Fibroblast of lung (primary cell): Measurements from ENCODE around the gene ETV6. TPM values are rescaled to one million over a fixed set of nuclear protein-coding genes. Genes with fewer than 3 reads are reported as not detected.

Experiments
- DNase-seq, 2 donors: peaks; one replicate each; pipeline versions ENCODE4 v3.0.0 to v3.0.0-alpha.2; 2010; ENCODE audit warnings: low read depth in 2 of 2
- H2AFZ ChIP-seq: 2 replicates; pipeline ENCODE4 v1.5.1; 2012; ENCODE audit warnings: low read length, control low read depth, inconsistent platforms
- H3K27ac ChIP-seq: 2 replicates; pipeline ENCODE4 v1.5.1; 2011; ENCODE audit warnings: low read length, control low read depth; ENCODE audit not compliant: insufficient read depth
- H3K27me3 ChIP-seq: 2 replicates; pipeline ENCODE4 v1.5.1; 2011; ENCODE audit warnings: mild to moderate bottlenecking, low read length; ENCODE audit not compliant: control insufficient read depth, insufficient read depth
- H3K36me3 ChIP-seq: 2 replicates; pipeline ENCODE4 v1.5.1; 2011; ENCODE audit warnings: low read length; ENCODE audit not compliant: control insufficient read depth, insufficient read depth
- H3K4me1 ChIP-seq: 2 replicates; pipeline ENCODE4 v1.5.1; 2011; ENCODE audit warnings: low read length; ENCODE audit not compliant: control insufficient read depth, insufficient read depth; ENCODE audit errors: extremely low read depth
- H3K4me2 ChIP-seq: 2 replicates; pipeline ENCODE4 v1.5.1; 2011; ENCODE audit warnings: low read length, control low read depth; ENCODE audit not compliant: insufficient read depth; ENCODE audit errors: extremely low read depth
- H3K4me3 ChIP-seq, 4 experiments: fragments of 200-600 bp in 1 of 4; sonication (generic) in 1 of 4; replicated peaks in 1 of 4; 2 replicates each; pipeline ENCODE4 v1.5.1; 2011 to 2016; ENCODE audit warnings: low read length in 4 of 4, low read depth in 3 of 4, mild to moderate bottlenecking in 3 of 4, control low read depth in 2 of 4, inconsistent platforms in 1 of 4, mixed read lengths in 1 of 4; ENCODE audit not compliant: insufficient read depth in 1 of 4; ENCODE audit errors: control extremely low read depth in 1 of 4
- H3K79me2 ChIP-seq: 2 replicates; pipeline ENCODE4 v1.5.1; 2012; ENCODE audit warnings: mild to moderate bottlenecking, low read length, inconsistent platforms; ENCODE audit not compliant: control insufficient read depth, insufficient read depth
- H3K9ac ChIP-seq: 2 replicates; pipeline ENCODE4 v1.5.1; 2011; ENCODE audit warnings: mild to moderate bottlenecking, low read length, control low read depth; ENCODE audit not compliant: insufficient read depth
- H3K9me3 ChIP-seq: 2 replicates; pipeline ENCODE4 v1.5.1; 2012; ENCODE audit warnings: low read depth, low read length; ENCODE audit not compliant: control insufficient read depth, insufficient read depth
- H4K20me1 ChIP-seq: 2 replicates; pipeline ENCODE4 v1.5.1; 2011; ENCODE audit warnings: low read length; ENCODE audit not compliant: control insufficient read depth, insufficient read depth; ENCODE audit errors: extremely low read depth
- EZH2 ChIP-seq: IDR thresholded peaks from 2 replicates; pipeline ENCODE4 v1.5.1; 2012; ENCODE audit warnings: low read length, control low read depth, mild to moderate bottlenecking; ENCODE audit errors: missing control alignments
- polyA plus RNA-seq, 2 donors: library from polyadenylated mRNA; depleted of rRNA in 1 of 2; stranded (reverse) in 1 of 2; unstranded in 1 of 2; fragments of >200 nt; gene quantifications; 2 replicates each; pipeline ENCODE4 v1.2.1, GENCODE V29; 2011 to 2012; ENCODE audit warnings: missing spikeins in 1 of 2
- total RNA-seq: library from RNA; depleted of rRNA; stranded (reverse); fragments of >200 nt; gene quantifications from 2 replicates; pipeline ENCODE4 v1.2.1, GENCODE V29; 2014
- TF ChIP-seq, protein P1 (sequence below), 2 donors: IDR thresholded peaks in 1 of 2; conservative IDR thresholded peaks in 1 of 2; 1 replicate in 1 of 2; 2 replicates in 1 of 2; pipeline ENCODE4 v1.5.1; 2011 to 2012; ENCODE audit warnings: low read length in 2 of 2, control low read depth in 1 of 2, inconsistent platforms in 1 of 2, low read depth in 1 of 2, mild to moderate bottlenecking in 1 of 2

ETV6 gene
- total and polyA plus RNA-seq, 2 donors (not counting 1 experiment from before 2014, with no cell fraction given), result 4.3 to 8.9 TPM

DNA sequence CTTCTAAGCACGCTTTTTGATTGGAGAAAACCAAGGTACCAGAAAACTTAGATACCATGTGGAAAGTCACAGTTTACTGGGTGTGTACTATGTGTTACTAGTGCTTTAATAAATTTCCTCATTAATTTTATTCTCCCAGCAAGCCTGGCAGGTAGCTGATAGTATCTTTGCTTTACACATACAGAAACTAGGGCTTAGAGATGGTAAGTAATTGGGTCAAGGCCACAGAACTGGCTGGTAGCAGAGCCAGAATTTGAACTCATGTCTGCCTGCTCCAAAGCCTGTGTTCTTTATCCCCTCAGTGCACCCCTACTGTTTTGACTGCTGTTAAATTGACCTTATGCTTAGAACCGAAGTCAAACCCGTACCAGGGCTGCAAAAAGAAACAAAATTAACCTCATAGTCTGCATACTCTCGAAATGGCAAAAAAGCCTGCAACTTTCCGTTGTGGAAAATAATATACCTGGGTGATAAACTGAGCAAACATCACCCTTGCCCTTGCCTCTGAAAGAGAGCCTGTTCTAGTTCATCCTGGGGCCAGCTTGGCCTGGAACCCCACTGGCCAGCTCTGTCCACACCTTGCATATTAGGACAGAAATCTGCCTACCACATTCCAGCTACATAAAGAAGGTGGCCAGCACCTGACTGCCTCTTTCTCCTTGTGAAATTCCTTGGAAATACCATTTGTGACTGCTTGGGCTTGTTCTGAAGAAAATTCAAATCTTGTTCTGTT lies 118.9 kb downstream of the ETV6 start:
- Histone ChIP-seq H3K36me3 (no peaks in the 10 kb centered on the region), H3K9ac (no peak overlapping the region), H3K4me3 (no peak overlapping the region), H3K27me3 (no peaks in the 10 kb centered on the region), H3K9me3 (no peaks in the 10 kb centered on the region), H4K20me1 (no peaks in the 10 kb centered on the region), H3K79me2 (no peaks in the 10 kb centered on the region), H3K4me1 (peaks cover 18% of the 10 kb centered on the region), H3K27ac (no peak overlapping the region), H3K4me2 (no peak overlapping the region), H2AFZ (no peak overlapping the region)
- TF ChIP-seq EZH2, result no peak
- TF ChIP-seq, protein P1, sequence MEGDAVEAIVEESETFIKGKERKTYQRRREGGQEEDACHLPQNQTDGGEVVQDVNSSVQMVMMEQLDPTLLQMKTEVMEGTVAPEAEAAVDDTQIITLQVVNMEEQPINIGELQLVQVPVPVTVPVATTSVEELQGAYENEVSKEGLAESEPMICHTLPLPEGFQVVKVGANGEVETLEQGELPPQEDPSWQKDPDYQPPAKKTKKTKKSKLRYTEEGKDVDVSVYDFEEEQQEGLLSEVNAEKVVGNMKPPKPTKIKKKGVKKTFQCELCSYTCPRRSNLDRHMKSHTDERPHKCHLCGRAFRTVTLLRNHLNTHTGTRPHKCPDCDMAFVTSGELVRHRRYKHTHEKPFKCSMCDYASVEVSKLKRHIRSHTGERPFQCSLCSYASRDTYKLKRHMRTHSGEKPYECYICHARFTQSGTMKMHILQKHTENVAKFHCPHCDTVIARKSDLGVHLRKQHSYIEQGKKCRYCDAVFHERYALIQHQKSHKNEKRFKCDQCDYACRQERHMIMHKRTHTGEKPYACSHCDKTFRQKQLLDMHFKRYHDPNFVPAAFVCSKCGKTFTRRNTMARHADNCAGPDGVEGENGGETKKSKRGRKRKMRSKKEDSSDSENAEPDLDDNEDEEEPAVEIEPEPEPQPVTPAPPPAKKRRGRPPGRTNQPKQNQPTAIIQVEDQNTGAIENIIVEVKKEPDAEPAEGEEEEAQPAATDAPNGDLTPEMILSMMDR (conservative IDR thresholded peaks at IDR 0.05 in 1 of 2, IDR thresholded peaks at IDR 0.05 in 1 of 2; ENCODE audit: low read depth in 1 of 2, low read length in 2 of 2), result no peak
- no peak for DNase-seq

DNA sequence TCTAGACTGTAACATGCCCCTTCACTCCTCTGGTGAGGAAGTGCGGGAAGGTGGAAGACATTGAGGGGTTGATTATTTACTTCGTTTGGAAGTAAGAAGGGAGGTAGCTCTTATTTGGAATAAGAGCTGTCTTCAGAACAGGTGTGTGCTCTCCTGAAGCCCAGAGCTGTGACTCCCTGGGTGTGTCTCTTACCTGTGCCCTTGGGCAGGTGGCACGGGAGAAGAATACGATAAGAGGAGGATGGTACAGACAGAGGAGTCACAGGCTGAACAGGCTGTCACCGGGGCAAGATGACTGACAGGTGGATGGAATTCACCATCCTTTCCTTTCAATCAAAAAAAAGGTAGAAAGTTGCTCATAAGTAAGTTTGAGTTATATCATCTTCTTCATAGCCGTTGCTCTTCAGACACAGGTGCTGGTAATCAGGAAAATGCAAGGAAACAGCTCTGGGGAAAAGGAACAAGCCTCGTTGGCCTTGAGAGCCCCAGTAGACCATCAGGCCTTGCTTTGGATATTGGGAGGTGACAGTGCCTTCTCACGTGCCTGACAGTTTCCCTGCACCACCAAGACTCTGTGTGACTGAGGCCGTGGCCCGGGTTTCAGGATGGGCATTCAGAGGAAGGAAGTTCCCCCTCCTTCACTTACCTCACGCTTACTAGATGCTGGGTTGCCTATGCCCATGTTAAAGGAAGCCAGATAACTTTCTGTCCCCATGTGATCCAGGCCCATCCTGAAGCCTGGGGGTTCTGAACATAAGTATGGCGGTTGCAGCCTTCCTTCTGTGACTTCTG lies 120.4 kb downstream of the ETV6 start:
- H3K4me2 ChIP-seq, result no peak overlapping the region
- H3K27ac ChIP-seq, result no peak overlapping the region
- TF ChIP-seq EZH2, result no peak
- H4K20me1 ChIP-seq, result no peaks in the 10 kb centered on the region
- no peak overlapping the region for H3K4me3 ChIP-seq
- H3K4me1 ChIP-seq, result peaks cover 9% of the 10 kb centered on the region
- no peak overlapping the region for H2AFZ ChIP-seq
- no peak for DNase-seq
- no peak overlapping the region for H3K9ac ChIP-seq
- no peaks in the 10 kb centered on the region for H3K27me3 ChIP-seq
- H3K79me2 ChIP-seq, result no peaks in the 10 kb centered on the region
- H3K36me3 ChIP-seq, result no peaks in the 10 kb centered on the region
- no peaks in the 10 kb centered on the region for H3K9me3 ChIP-seq

DNA sequence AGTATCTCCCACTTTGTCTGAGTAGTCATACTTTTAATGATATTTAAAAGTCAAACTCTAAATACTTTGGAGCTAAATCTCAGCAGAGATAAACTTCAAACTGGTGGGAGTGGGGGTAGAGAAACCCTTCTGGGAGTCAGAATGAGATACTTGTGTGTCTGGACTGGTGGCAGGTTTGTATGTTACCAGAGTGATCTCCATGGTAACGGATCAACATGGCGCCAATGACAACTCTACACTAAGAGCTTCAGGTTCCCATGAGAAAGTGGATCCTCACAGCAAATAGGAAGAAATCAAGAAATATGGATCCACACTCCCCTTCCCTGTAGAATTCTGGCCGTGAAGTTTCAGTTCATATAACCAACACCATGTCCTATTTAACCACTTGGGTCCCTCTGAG lies 121.9 kb downstream of the ETV6 start:
- Histone ChIP-seq H3K36me3 (no peaks in the 10 kb centered on the region), H3K27me3 (no peaks in the 10 kb centered on the region), H3K27ac (no peak overlapping the region), H4K20me1 (no peaks in the 10 kb centered on the region), H3K9me3 (no peaks in the 10 kb centered on the region), H3K4me2 (no peak overlapping the region), H3K4me3 (no peak overlapping the region), H2AFZ (no peak overlapping the region), H3K4me1 (peaks cover 2% of the 10 kb centered on the region), H3K79me2 (no peaks in the 10 kb centered on the region), H3K9ac (no peak overlapping the region)
- peak; percentile 14 to 56 for DNase-seq
- no peak for TF ChIP-seq EZH2
- TF ChIP-seq, protein P1 (conservative IDR thresholded peaks at IDR 0.05 in 1 of 2, IDR thresholded peaks at IDR 0.05 in 1 of 2; ENCODE audit: low read depth in 1 of 2, low read length in 2 of 2), result no peak
